Cerebellar cortex (tissue), 1 donor: ENCODE measurements around the gene PRDM5.

Source experiments
- DNase-seq: peaks from one replicate; pipeline ENCODE4 v3.0.0-alpha.2; 2015; ENCODE audit warnings: low spot score

Gene PRDM5

DNA sequence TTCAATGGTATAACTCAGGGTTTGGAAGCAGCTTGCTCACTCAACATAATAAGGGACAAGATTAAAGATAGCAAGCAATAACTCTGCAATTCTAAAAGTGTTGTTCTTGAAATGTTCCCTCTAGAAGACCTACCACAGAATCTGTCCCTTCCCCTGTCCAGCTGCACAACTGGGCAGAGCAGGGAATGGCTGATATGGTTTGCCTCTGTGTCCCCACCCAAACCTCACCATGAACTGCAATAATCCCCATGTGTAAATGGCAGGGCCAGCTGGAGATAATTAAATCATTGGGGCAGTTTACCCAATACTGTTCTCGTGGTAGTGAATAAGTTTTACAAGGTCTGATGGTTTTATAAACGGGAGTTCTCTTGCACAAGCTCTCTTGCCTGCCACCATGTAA is 19.1 kb downstream of the PRDM5 start:
- DNase-seq, result no peak

DNA sequence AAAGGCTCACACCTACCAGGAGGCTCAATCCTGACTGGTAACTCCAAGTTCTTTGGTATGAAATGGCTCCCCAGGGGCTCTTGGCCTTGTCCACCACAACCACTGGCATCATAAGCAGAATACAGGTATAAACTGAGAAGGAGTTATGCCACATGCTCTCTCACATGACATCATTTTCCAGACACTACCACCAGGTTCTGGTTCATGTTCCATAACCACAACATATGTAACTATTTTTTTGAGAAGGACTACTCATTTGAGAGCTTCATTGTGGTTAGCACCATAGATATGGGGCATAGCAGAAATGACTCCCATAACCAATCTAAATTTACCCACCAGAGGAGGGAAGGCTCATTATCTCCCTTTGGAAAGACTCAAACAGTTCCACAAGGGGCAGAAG is 19.6 kb downstream of the PRDM5 start:
- no peak for DNase-seq

DNA sequence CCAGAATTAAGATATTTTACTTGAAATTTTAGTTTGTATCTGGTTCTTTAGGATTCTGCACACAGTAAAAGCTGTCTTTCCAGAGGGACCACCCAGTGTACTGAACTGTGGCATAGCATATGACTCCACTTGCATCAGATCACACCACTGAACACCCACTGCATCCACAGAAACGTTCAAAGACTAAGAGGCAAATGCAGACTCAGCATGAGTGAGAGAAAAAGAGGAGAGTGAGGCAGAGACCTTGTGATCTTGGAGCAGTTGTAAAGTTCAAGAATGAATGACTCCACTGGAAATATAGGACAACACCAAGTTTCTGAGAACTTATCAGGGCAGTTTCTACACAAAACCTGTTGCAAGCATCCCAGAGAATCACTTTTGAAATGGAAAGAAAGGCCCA is 20.8 kb downstream of the PRDM5 start:
- DNase-seq, result no peak

DNA sequence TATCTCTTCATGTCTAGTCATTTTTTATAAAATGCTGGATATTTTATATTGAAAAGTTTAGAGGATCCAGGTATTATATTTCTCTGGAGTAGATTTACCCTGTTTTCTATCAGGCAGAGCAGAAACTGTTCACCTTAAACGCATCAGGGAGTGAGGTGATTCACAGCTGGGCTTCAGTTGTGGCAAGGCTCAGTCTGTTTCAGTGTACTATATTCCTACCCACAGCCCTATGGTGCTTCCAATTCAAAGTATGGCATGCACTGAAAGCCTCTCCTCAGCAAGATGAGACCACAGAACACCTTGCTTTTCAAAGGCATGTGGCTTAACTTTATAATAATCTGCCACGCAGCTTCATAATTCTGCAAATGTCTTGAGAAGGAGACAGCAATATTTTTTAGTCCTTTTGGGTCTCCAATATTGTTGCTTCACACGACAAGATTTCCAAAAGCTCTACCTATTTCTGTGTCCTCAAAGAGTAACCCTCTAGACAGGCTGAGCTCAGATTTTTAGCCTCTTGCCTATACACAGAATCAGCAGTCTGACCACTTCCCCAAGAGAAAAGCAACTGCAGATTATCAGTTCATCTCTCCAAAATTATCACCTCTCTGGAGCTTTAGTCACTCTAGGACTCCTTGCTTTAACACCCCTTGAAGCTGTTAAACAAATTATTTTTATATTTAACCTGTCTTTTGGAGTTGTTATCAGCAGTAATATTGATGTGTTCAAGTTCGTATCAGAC is 24.4 kb downstream of the PRDM5 start:
- no peak for DNase-seq

DNA sequence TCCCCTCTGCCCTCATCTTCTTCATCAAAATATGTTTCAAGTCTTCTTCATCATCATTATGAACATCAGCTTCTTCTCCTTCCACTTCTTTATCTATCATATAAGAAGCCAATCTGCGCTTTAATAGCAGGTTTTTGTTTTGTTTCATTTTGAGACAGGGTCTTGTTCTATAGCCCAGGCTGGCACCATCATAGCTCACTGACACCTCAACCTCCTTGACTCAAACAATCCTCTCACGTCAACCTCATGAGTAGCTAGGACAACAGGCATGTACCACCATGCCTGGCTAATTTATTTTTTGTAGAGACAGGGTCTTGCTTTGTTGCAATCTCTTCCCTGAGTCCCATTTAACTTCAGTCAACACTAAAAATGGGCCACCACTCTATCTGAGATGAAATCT is 27.0 kb downstream of the PRDM5 start:
- no peak for DNase-seq

DNA sequence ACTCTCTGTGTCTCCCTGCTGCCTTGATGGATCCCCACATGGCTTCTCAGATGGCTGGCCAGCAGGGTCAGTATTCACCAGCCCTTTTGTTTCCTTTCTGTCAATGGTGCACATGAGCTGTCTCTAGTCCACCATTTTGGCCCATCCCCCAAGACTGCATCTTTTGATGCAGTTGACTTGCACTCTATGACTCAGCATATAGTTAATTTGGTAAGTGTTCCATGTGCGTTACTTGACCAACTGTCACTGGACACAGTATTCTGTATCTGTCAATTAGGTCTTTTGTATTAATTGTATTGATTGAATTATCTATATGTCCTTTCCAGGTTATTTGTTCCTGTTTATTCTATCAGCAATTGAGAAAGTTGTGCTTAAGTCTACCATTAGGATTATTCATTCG is 29.2 kb downstream of the PRDM5 start:
- no peak for DNase-seq

DNA sequence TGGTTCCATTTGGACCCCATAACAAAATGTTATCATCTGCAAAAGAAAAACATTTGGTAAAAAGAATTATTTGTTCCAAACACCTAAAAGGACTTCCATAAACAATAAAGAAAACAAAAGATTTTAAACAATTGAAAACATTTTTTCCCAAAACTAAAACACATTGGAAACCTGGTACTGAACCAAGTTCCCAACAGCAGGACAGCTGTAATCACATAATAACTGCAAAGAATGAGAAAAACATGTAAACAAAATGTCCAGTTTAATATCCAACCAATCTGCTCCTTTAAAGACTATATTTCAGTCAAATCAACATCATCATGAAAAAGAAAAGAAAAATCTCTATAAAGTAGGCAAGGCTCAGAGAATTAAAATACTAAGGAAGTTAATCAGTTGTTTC is 36.3 kb downstream of the PRDM5 start:
- DNase-seq, result no peak

DNA sequence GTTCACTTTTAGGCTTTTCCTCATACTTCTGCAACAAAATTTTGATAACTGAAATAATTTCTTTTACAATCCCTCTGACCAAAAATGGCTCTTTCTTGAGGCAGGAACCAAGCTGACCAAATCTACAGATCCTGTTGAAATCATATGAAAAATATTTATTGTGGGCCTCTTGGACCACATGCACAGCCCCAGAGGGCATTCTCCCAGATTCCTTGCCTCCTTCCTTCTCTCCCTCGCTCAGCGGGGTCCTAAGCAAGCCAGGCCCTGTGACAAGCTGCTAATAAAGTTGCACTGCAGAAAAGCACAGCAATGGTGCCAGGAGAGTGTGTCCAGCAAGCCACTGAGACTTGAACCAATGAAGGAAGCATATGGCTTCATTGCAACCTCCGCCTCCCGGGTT is 40.7 kb downstream of the PRDM5 start:
- no peak for DNase-seq

DNA sequence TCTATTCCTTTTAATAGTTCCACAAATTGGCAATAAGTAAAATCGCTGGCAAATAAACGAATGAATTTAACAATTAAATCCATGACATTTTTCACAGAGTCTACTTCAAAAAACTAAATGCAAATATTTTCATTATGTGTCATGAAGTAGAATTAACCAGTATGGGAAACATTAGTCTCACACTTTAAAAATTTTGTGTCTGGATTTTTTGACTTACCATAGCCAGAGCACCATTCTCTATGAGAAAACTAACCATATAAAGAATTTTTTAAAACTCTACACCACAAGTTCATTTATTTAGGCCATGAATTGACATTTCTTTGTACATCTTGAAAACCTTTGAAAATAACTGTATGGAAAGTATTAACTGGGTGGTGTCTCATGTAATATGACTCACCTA is 41.2 kb downstream of the PRDM5 start:
- DNase-seq, result no peak

DNA sequence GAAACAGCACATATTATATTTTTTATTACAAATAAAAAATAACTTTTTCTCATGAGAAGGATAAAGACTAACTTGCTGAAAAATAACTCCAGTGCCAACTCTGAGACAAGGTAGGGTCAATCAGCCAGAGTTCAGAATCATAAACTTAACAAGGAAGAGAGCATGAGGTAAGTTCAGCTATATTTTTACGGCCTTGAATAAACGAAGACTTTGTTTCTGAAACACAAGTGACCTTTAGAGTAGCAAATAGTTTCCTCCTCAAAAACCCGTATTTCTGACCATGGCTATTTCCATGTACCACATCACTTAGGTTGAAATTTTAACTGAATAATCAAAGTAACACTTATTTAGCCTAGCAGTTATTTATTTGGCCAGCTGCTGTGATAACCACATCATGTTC is 45.5 kb downstream of the PRDM5 start:
- DNase-seq, result no peak

DNA sequence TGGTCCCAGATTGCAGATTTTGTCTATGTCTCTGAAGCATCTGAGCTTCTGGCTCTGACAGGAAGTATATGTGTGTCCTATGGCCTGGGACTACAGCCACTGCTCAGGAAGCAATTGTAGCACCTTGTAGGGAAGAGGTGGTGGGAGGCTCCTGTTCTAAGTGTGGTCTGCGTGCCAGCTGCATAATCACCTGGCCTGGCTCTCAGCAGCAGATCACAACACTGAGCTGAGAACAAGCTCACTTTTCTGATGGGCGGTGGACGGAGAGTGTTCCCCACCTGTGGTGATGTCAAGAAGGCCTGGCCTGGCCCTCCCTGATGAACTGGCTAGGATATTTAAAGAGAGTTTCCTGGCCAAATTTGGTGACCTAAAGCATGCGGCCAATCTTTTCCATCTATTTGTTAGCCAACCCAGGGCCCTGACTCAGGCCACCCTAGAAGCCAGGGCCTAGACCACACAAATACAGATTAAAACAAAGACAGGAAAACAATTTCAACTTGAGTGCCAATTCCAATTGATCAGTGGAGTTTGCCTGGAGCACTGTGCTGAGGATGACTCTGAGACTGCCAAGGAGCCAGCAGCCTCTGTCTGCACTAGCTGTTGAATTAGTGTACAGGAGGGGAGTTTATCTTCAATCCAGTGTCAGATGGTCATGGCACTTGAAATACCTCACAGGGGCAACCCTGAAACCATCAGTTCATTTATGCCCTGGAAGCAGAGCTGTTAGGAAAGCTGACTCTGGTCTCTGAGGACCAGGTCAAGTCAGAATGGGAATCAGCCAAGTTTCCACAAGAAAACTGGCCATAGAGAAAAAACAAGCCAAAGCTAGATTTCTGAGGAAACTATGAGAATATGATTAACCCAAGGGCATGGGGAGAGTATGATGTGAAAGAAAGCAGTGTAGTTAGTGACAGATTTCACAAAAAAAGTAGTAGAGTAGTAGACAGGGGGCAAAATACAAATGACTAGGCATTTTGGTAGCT is 47.4 kb downstream of the PRDM5 start:
- peak; percentile 1 for DNase-seq

DNA sequence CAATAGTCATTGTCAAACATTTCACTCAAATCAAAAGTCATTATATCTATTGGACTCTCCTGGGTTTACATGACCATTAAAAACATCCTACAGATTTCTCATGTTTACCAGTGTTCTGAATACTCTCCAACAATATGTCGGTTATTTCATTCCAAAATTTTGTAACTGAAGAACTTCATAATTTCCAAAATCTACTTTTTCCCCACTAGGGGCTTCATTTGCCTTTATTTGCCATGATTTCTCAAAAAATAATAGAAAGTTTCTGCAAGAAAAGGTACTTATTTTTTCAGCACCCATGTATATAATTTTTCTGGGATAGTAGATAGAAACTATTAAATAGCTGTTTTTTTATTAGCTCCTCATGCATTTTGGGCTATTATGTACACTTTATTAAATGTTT is 49.0 kb downstream of the PRDM5 start:
- DNase-seq, result no peak

DNA sequence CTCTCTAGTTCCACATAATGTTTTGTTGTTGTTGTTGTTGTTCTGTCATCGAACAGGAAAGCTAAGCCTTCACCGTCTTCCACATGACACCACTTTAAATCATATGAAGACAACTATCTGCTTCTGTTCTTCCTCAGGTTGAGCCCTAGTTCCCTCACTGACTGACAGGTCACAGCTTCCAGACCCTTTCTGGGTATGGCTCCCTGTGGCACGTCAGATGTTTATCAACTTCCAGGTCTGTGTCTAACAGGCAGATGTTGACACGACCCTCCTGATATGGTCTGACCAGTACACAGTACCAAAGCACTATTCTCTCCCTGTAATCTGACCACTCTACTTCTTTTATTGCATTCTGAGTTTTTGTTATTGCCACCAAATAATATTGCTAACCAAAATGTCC is 51.4 kb downstream of the PRDM5 start:
- DNase-seq, result no peak

DNA sequence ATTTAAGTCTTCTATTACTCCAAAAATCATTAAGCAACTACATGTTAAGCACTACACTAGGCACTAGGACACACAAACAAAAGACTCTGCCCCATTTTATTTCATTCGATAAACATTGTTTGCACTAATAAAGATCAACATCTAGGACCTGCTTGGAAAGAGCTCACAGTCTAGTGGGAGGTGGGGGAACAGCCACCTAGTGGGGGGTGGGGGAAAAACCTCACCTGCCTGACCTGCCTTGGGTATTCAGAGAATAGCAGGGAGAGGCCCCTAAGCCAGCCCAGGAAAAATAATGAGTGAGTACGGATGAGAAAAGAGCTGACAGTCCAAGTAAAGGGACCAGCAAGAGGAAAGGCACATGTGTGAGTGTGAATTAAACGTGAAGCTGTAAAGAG is 52.2 kb downstream of the PRDM5 start:
- DNase-seq, result peak; percentile 4

DNA sequence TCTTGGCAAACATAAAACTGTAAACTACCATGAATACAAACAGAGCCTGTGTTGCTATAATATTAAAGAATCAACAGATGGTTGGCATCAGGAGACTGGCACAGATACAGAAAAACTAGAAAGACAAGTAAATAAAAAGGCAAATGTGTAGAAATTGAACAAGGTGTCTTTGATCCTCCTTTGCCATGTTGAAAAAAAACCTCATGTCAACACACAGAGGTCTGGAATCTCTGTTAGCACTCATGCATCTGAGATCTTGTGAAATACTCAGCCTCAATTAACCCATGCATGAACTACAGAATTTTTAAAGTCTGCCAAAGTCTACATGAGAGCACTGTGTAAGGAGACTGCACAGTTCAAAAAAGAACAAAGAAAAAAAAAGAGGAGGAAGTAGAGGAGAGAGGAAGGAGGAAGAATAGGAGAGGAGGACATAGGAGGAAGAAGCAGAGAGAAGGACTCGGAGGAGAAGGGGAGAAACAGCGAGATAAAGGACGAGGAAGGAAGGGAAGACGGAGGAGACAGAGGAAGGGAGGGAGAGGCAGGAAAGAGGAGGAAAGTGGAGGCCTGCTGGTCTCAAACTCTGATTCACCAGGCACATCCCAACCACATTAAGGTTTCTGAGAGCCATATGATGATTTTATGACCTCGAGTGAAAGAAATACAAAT is 52.8 kb downstream of the PRDM5 start:
- DNase-seq, result no peak

DNA sequence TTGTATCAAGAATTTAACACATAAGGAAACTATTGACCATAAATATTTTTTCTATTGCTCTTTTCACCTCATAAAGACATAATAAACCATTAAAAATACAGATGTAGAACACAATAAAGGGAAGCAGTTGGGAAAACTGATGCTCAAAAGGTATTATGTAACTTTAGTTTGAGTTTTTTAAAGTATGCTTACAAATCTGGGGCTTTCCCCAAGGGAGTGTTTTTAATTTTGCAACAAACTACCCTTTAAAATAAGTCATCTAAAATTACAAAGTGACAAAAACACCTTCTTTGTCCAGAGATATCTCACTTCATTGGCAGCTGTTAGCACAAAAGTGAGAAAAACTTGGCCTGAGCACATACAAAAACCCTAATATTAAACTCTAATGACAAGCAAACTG is 55.0 kb downstream of the PRDM5 start:
- no peak for DNase-seq

DNA sequence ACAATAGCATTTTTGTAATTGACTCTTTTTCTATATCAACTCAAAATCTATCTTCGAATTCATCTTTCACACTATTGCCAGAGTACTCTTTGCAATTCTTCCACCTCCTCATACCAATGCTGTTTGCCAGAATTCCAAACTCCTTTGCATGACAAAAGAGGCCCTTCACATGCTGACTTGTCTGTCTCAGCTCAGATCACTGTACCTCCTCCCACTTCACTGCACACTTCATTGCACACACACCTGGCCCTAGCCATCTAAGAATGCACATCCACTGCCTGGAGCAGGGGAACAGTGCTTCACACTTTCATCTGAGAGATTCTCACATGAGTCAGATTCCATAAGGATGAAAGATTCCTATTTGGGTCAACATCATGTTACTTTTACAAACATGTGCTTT is 56.5 kb downstream of the PRDM5 start:
- no peak for DNase-seq

DNA sequence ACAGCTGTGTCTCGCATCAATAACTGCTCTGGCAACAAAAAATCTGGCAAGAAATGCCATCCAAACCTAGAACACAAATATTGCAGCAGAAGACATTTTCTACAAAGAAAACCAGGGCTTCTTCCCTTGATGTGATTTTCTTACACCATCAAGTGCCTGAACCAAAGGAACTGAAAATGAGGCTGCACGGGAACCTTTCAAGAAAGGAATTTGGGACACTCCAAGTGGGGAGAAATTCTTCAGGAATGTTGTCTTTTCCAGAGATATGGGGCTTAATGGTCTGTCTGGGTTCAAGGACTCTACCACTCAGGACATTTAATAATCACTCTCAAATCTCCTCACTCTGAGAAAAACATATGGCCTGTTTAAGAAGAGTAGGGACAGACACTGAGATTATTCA is 57.6 kb downstream of the PRDM5 start:
- DNase-seq, result no peak

DNA sequence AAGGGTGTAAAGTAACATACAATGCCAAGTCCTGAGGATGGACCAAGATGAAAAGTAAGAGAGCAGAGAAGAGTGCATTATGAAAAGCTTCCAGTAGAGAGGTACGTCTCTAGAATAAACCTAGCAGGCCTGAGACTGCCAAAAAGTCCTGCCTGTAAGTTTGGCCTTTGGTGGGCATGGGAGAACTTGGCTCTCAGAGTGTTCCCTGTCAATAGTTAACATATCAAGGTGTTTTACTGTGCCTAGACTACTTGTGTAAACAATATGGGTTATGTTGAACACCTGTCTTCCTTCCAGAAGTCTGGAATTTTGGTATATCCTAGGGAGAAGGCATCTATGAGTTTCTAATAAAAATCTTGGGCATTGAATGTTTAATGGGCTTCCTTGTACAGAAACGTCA is 60.1 kb downstream of the PRDM5 start:
- DNase-seq, result no peak

DNA sequence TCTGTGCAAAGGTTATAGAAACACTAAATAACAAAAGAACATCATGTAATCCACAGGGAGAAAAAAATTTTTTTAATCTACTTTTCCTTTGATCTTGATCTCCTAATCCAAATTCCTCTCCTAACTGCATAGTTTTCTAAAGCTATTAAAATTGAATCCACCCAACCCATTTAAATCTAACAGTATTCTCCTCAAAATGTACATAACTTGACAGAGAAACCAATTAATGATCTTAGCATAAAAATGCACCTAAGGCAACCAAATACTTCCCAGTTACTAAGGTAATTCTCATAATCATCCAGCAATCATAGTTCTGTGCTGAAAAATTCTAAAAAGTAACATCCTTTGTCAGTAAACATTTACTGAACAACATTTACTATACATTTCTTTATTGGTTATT is 60.7 kb downstream of the PRDM5 start:
- no peak for DNase-seq

DNA sequence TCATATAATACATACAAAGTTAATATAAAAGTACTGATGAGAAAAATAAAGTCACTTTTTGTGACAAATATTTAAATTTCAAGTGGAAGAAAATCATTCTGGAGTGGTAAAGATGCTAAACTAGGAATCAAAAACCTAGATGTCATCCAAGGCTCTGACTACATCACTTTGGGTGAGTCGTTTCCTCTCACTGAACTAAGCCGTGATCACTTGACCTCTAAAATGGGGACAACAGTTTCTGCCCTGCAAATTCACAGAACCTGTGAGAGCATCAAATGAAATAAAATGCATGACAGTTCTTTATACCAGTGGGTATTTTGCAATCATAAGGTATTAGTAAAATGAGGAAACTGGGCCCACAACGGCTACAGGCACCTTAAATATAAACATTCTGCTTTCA is 63.8 kb downstream of the PRDM5 start:
- DNase-seq, result no peak

DNA sequence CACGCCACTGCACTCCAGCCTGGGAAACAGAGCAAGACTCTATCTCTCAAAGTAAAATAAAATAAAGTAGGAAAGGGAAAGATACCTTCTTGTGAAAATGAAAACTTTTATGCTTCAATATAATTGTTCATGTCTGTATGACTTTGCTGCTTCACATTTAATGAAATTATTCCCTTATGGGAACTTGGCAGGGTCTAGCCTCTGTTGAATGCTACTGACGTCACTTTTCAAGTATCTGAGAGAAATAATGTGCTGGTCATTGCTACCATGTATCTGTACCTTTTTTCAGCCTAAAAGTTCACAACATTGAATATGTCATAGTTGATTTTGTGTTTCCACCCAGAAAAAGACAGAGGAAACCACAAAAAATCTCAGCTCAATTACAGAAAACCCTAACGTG is 65.2 kb downstream of the PRDM5 start:
- DNase-seq, result no peak

DNA sequence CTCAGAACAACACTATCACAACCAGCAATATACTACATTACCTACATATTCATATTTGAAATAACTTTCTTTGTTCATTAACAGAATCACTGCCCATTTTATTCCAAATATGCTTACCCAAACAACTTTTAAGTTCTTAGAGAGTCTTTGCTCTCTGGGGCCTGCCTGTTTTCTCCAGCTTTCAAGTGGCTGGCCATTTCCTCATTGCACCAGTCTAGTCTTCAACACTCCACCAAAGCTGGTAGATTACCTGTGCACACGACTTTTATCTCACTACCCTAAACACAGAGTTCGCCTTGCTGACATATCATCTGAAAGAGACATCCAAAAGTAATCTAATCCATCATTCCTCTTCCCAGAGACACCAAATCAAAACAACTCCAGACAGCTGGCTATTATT is 66.2 kb downstream of the PRDM5 start:
- no peak for DNase-seq
